Stimulated activated CD8-positive, alpha-beta memory T cell treated with anti-CD3 and anti-CD28 coated beads, Interleukin-15, amount 100 ng/mL, for 48 hours (primary cell): ENCODE data around the gene SPAG16.
"Not testable (repeated sequence)": the region's sequence is repeated elsewhere in the genome, so short reads cannot be mapped to it uniquely, and the experiment has no call there.

Experiments
- DNase-seq, 2 donors: peaks; one replicate each; pipeline ENCODE4 v3.0.0-alpha.2; 2020; ENCODE audit warnings: low read depth in 2 of 2

Gene SPAG16

DNA sequence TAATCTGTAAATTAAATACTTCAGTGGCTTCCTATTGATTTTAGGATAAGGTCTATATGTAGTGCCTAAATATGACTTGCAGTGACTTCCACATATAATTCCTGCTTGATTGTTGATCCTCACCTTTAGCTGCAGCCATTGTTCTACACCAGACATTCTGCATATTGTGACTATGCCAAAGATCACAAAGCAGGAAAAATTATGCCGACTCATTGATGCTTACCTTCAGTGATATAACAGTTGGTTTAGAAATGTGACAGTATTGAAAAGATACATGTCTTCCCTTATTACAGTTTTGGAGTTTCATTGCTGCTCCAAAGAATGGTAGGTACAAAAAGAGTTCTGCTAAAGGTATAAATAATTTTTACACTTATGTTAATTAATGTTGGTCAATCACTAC, 12.3 kb upstream of the SPAG16 start:
- DNase-seq, result no peak

DNA sequence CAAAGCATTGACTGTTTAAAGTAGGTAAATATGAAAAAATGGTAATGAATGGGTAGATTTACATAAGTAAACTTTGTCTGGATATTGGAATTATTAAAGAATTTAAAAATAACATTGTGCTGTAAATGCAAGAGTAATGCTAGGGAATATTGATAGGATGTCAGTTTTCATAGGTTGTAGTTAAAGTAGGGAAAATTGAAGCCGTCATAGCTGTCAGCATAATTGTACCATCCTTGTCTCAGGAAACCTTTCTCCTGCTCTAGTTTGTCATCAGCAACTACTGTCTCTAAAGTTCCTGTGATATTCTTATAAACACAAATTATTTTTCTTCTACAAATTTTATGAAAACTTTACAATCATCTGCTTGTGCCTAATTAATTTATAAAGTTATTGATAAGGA, 10.1 kb upstream of the SPAG16 start:
- no peak for DNase-seq

DNA sequence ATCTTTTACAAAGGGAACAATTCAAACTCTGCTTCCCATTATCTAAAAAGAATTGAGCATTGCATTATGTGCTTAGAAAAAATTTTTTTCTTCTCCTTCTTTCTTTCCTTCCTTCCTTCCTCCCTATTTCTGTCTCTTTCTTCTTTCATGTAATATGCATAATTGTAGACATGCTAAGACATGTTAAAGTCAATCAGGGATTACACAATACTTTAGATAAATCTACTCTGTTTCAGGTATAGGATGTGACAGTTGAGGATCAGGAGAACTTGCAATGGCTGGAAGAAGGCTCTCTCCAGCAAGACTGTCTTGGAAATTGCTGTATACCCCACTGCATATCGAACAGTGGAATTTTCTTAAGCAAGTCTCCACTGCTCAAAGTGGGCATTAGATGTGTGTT, 9.0 kb upstream of the SPAG16 start:
- no peak for DNase-seq

DNA sequence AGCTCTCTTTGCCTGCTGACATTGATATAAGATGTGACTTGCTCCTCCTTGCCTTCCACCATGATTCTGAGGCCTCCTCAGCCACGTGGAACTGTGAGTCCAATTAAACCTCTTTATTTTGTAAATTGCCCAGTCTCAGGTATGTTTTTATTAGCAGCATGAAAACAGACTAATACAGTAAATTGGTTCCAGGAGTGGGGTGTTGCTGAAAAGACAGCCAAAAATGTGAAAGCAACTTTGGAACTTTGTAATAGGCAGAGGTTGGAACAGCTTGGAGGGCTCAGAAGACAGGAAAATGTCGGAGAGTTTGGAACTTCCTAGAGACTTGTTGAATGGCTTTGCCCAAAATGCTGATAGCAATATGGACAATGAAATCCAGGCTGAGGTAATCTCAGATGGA, 7.1 kb upstream of the SPAG16 start:
- DNase-seq, result not testable (repeated sequence)

DNA sequence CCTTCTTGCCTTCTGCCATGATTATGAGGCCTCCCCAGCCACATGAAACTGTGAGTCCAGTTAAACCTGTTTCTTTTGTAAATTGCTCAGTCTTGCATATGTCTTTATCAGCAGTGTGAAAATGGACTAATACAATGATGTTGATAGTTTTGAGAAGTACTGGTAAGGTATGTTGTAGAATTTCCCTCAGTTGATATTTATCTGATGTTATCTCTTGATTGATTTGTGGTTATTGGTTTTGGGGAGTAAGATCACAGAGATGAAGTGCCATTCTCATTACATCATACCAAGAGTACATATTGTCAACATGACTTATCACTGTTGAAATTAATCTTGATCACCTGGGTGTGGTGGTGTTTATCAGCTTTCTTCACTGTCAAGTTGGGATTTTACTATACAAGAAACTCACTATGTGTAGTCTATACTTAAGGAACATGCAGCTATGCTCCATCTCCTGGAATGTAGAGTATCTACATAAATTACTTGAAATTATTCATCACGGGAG, 5.1 kb upstream of the SPAG16 start:
- DNase-seq, result no peak

DNA sequence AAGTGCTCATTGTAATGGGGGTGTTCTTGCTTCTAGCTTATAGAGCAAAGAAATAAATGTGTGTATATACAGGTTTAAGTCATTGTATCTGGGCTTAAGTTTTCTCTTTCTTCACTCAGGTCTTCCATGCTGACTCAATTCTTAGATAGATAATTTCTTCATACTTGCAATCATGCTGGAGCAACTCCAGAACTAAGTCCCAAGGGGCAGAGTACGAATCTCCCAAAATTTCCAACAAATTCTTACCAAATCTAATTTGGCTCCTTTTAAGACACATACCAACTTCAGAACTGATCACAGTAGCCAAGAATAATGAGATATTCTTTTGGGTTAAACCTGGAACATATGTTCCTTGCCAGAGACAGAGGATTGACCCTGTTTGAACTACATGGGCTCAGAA, 4.3 kb upstream of the SPAG16 start:
- DNase-seq, result no peak

DNA sequence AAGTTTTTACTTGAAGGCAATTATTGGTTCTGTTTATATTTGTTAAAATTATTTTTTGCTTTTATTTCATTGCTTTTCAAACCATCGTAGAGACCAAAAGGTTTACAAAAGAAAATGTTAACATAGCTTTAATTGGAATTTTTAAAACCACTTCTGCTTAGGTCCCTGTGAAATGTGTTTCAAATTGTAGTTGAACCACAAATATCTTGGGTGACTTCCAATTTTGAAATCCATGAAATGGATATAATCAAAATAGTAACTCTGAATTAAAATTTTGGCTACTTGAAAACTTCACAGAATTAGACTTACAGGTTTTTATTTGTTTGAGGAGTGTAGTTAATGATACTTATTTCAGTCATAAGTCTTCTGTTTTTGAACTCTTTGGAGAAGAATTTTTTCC, 3.1 kb upstream of the SPAG16 start:
- no peak for DNase-seq

DNA sequence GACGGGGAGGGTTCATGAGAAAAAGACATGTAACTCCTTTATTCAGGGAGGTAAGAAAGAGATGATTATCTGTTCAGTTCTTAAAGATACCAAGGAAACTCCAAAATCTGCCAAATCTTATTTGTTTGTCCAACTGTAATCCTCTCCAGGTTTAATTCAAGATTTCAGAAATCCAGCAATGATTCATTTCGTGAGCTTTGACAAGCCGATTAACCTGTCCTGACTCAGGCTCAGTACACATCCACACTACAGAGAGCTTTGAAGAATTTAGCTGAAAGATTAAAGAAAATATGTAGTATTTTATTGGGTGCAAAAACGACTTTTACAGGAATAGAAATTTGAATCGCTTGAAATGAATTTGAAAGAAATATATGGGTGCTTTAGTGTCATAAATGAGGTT, 1.1 kb downstream of the SPAG16 start:
- no peak for DNase-seq

DNA sequence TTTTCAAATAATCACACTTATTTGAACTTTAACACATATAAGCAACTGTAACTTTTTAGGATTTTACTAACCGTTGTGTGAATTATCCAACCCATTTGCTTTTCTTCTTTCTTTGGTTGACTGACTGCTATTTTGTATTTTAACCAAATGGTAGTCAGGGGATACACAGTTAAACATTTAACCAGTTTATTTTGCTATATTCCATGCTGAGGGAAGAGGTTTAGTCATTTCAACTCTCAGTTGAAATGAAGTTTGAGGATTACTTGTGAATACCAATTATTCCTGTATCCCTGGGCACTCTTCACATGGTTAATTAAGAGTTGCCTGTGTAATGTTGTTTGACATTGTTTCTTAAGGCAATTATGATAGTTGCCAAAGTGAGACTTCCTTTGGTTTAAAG, 1.9 kb downstream of the SPAG16 start:
- DNase-seq, result no peak

DNA sequence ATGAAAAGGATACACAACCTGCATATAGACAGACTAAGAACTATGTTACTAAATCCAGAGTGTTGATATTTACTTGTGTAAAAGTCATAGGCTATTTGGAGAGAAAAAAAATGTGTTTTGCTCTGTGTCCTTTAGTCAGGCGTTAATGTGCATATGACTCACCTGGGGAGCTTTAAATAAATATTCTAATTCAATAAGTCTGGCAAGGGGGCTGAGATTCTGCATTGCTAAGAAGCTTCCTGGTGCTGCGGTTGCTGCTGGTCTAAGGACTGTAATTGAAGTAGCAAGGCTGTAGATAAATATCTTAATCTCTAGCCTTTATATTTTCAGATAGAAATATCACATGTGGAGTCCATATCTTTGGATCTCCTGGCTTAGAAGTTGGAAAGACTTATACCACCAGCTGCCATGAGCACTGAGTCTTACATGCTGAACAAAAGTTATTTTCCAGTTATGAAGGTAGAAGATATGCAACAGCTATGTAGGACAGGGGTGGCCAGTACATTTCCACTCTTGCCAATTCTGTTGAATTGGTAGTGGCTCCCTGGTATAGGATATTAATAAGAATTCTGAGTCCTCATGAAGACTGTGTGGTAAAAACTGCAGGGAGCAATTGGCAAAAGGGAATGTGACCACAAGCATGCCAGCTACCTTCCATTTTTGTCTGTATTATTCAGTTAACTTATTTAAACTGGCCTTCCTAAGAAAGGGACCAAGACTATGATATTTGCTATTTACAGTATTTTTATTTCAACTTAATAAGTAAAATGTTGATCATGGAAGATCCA, 4.8 kb downstream of the SPAG16 start:
- DNase-seq, result no peak

DNA sequence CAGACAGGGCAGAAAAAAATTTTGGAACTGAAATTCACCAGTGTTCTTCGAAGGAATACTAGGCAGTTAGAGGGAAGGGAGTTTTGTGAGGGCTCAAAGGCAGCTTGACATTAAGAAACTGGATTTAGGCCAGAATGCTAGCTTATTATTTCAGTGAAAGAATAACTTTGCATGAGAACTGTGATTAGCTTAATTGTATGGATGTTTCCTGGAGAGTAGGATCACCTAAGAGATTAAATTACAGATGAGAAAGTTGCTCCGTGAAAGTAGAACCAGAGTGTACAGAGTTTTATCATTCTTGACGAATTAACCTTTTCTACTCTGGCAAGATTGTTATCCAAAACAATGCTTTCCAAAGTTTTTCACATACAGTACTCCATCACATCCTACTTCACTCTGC, 6.2 kb downstream of the SPAG16 start:
- DNase-seq, result no peak

DNA sequence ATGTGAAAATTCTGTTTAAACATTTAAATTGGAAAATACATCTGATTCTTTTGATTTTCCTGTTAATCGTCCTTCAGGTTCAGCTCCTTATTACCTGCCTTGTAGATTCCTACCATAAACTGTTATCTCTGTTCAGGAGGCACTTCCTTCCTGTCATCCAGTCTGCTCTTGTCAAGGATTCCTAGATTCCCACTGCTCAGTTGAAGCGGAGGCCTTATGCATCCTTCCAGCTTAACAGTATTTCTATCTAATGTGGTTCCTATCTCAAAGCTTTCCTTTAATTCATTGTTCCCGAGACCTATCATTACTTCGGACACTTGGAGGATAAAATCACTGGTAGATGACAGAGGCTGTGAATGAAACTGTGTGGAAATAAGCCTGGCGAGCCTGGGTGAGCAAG, 12.0 kb downstream of the SPAG16 start:
- DNase-seq, result no peak

DNA sequence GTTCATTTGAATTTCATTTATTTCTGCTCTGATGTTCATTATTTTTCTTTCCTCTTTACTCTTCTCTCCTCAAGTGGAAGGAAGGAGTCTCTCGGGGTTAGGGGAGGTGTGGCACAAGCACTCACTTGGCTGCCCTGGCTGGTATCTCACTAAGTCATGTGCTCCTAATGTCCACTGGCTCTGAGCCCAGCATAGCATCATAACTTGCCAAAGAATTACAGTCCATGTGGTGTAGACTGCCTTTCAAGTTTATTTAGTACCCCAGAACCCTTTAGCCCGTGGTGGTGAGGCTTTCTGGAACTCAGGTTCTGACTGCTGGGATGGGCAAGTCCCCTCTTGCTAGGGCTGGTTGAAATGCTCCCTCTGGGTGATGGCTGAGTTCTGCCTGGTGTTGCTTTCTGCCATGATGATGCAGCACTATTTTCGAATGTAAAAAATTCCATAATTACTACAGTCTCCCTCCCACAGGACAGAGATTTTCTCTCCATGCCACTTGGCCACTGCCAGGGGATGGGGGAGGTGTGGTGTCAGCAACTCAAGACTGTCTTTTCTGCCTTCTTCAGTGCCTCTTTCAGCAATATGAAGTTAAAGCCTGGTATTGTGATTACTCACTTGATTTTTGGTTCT, 22.2 kb downstream of the SPAG16 start:
- no peak for DNase-seq

DNA sequence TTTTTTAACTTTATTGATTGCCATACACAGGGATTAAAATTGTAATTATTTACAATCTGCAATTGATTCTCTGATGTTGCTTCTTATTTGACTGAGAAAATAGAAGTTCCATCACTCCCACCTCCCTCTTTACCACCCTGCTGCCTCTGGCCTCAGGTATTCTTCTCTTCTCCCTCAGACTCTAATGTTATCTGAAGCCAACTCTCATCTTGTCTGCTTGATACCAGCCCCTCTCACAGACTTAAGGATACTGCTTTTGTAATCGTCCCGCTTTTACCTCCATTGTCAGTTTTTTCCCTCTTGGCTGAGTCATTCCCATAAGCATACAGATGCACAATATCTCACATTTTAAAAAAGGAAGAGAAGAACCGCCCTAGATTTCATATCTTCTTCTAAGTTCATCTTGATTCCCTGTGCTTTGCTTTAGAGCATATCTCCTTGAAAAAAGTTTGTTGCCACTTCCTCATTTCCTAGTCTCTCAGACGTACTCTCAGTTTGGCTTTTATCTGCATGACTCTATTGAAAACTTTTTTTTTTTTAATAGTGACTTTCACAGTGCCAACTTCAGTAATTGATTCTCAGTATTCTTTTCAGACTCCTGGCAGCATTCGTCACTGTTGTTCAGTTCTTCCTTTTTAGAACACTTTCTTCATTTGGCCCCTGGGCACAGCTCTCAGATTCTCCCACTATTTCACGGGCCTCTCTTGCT, 31.1 kb downstream of the SPAG16 start:
- DNase-seq, result no peak

DNA sequence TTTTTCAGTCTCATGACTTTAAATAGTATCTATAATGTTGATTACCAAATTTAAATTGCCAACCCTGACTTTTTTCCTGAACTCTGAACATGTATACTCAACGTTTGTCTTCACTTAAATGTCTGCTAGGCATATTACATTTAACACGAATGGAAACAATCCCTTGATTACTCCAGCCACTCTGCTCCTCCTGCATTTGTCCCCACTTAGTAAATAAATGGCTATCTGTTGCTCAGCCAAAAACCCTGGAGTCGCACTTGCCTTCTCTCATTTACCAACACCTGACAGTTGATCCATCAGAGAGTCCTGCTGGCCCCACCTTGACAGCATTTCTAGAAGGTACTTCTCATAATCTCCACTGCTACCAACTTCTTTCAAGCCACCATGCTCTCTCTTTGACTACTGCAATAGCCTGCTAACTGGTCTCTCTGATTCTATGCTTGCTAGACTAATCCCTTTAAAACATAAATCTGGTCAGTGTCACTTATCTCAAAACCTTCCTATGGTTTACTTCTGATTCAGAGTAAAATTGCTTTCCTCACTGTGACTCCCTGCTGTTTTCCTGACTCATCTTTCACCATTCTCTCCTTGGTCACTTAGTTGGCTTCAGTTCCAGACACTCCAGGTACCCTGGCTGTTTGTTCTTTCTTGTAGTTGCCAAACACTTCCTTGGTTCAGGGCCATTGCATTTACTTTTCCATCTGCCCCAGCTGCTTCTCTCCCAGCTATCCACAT, 31.9 kb downstream of the SPAG16 start:
- DNase-seq, result no peak

DNA sequence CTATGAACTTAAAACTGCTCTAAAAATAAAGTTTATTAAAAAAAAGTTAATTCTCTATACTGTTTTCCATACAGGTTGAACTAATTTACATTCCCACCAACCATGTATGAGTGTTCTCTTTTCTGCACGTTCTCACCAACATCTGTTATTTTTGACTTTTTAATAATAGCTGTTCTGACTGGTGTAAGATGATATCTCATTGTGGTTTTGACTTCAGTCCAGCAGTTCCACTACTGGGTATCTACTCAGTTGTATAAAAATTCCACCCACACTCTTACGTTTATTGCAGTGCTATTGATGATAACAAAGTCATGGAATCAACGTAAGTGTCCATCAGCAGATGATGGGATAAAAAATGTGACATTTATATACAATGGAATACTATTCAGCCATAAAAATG, 33.7 kb downstream of the SPAG16 start:
- DNase-seq, result no peak

DNA sequence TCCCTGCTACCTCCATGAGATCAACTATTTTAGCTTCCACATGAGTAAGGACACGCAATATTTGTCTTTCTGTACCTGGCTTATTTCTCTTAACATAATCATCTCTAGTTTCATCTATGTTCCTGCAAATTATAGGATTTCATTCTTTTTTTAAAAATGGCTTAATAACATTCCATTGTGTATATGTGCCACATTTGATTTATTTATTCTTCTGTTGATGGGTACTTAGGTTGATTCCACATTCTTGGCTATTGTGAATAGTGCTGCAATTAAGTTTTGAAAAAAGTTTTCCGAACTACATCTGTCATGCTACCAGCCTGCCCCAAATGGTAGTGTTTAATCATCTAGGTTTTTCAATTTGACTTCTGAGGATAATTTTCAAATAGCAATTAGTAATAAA, 36.3 kb downstream of the SPAG16 start:
- no peak for DNase-seq

DNA sequence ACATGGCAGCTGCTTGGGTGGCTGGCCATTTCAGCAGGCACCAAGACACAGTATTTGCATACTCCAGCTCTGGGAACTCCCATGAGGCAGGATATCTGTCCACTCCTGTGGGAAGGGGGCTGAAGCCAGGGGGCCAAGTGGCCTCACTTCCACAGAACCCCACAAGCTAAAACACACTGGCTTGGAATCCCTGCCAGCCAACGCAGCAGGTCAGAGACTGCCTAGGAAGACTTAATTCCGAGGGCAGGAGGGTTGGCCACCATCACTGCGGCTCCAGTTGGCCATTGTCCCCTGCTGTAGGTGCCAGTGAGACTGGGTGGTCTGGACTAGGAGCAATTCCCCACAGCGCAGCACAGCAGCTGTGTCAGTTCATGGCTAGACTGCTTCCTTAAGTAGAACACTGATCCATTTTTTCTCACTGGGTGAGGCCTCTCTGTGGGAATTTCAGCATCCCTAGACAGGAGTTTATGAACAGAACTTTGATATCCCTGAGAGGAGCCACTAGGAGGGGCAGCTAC, 52.0 kb downstream of the SPAG16 start:
- no peak for DNase-seq

DNA sequence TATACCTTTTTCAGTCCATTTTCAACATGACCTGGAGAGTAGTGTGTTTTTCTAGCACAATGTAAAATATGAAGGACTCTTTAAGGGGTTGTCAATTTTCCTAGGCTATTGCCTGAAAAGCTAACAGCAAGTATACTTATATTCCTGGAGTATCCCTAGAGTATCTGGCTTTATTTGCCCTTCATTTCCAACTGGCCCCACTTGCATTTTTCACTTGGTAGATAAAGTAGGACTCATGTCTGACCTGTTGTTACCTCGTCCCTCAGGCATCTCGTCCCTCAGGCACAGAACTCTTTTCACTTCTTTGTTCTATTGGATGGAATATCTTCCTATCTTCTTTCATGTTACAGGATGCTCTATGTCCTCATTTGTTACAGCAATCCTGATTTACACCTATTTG, 69.2 kb downstream of the SPAG16 start:
- no peak for DNase-seq

DNA sequence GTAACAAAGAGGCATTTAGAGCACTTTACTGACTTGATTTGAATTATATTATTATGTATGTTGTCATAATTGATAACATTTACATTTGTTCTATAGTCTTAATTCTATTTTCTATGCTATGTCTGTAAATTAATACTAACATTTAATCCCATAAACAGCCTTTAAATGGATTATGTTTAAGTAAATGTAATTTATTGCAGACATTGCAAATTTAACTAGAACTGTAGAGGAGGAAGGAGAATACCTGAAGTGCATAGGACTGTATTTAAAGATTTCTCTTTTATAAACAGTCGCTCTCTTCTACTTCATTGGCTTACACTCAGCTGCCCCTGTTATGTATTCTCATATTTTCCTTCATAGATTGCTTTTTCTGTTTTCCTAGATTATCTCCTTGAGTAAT, 92.4 kb downstream of the SPAG16 start:
- DNase-seq, result no peak

DNA sequence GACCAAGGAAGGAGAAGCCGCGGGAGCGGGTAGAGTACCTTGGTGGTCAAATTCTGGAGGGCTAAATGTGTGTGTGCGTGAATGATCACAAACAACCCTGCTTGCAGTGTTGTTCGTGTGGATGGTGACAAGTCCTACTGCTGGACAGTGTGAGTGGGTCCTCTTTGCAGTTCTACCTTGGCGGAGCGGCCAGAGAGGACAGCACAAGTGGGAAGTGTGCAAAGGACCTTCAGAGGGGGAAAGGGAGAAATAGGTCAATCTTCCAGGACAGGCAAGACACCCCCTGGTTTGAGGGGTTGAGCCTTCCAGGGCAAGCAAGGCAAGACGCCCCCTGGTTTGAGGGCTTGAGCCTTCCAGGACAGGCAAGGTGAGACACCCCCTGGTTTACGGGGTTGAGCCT, 122.8 kb downstream of the SPAG16 start:
- not testable (repeated sequence) for DNase-seq
